H9 (cell line): ENCODE results near the gene BRSK2. TPM values are rescaled to one million over a fixed set of nuclear protein-coding genes. Genes with fewer than 3 reads are reported as not detected.

ENCODE experiments used
- DNase-seq: peaks from one replicate; pipeline ENCODE4 v3.0.0-alpha.2; 2017
- H2AFZ ChIP-seq: one replicate; pipeline ENCODE4 v1.6.1; 2013; ENCODE audit warnings: mild to moderate bottlenecking, low read length, control low read depth, moderate library complexity
- H2AK5ac ChIP-seq: 2 replicates; pipeline ENCODE4 v1.6.1; 2013; ENCODE audit warnings: low read length, control low read depth, mixed read lengths; ENCODE audit not compliant: insufficient read length
- H2BK120ac ChIP-seq: one replicate; pipeline ENCODE4 v1.6.1; 2013; ENCODE audit warnings: low read depth, mild to moderate bottlenecking, low read length, control low read depth, inconsistent platforms; ENCODE audit not compliant: poor library complexity, severe bottlenecking
- H2BK12ac ChIP-seq: 2 replicates; pipeline ENCODE4 v1.6.1; 2013; ENCODE audit warnings: low read length, control low read depth, mixed read lengths, low read depth; ENCODE audit not compliant: insufficient read length
- H2BK15ac ChIP-seq: 2 replicates; pipeline ENCODE4 v1.6.1; 2013; ENCODE audit warnings: low read depth, low read length, control low read depth
- H2BK20ac ChIP-seq: one replicate; pipeline ENCODE4 v1.6.1; 2013; ENCODE audit warnings: low read depth, mild to moderate bottlenecking, low read length, control low read depth, inconsistent platforms; ENCODE audit not compliant: poor library complexity, severe bottlenecking
- H2BK5ac ChIP-seq: 2 replicates; pipeline ENCODE4 v1.6.1; 2013; ENCODE audit warnings: low read length, control low read depth, mixed read lengths; ENCODE audit not compliant: insufficient read length
- H3K14ac ChIP-seq: 2 replicates; pipeline ENCODE4 v1.6.1; 2013; ENCODE audit warnings: low read length, control low read depth; ENCODE audit not compliant: insufficient read depth
- H3K18ac ChIP-seq: 2 replicates; pipeline ENCODE4 v1.6.1; 2013; ENCODE audit warnings: low read depth, mild to moderate bottlenecking, mixed read lengths, low read length, control low read depth; ENCODE audit not compliant: insufficient read length
- H3K23ac ChIP-seq: 2 replicates; pipeline ENCODE4 v1.6.1; 2013; ENCODE audit warnings: low read length, control low read depth, mixed read lengths, low read depth; ENCODE audit not compliant: insufficient read length
- H3K23me2 ChIP-seq: 2 replicates; pipeline ENCODE4 v1.6.1; 2013; ENCODE audit warnings: low read depth, mild to moderate bottlenecking, mixed read lengths, low read length, control low read depth; ENCODE audit not compliant: insufficient read length, poor library complexity, severe bottlenecking
- H3K27ac ChIP-seq: 2 replicates; pipeline ENCODE4 v1.5.1; 2013; ENCODE audit warnings: low read length, control low read depth, mixed read lengths, low read depth; ENCODE audit not compliant: insufficient read length
- H3K27me3 ChIP-seq: 2 replicates; pipeline ENCODE4 v1.6.1; 2013; ENCODE audit warnings: low read length, control low read depth, inconsistent platforms; ENCODE audit not compliant: insufficient read depth
- H3K4ac ChIP-seq: 2 replicates; pipeline ENCODE4 v1.6.1; 2013; ENCODE audit warnings: low read depth, mild to moderate bottlenecking, control low read depth, inconsistent platforms, low read length, moderate library complexity
- H3K4me1 ChIP-seq: 2 replicates; pipeline ENCODE4 v1.6.1; 2013; ENCODE audit warnings: low read length, control low read depth, inconsistent platforms; ENCODE audit not compliant: insufficient read depth
- H3K4me2 ChIP-seq: 2 replicates; pipeline ENCODE4 v1.6.1; 2013; ENCODE audit warnings: low read length, control low read depth, mixed read lengths; ENCODE audit not compliant: insufficient read length, insufficient read depth
- H3K56ac ChIP-seq: 2 replicates; pipeline ENCODE4 v1.6.1; 2013; ENCODE audit warnings: low read depth, mild to moderate bottlenecking, mixed read lengths, low read length, control low read depth; ENCODE audit not compliant: insufficient read length
- H3K79me1 ChIP-seq: 2 replicates; pipeline ENCODE4 v1.6.1; 2013; ENCODE audit warnings: low read depth, mild to moderate bottlenecking, moderate library complexity, low read length, control low read depth, inconsistent platforms; ENCODE audit not compliant: insufficient read depth, poor library complexity, severe bottlenecking
- H3K79me2 ChIP-seq: 2 replicates; pipeline ENCODE4 v1.6.1; 2013; ENCODE audit warnings: low read length, control low read depth, inconsistent platforms; ENCODE audit not compliant: insufficient read depth
- H3K9ac ChIP-seq: 2 replicates; pipeline ENCODE4 v1.6.1; 2013; ENCODE audit warnings: low read length, control low read depth, mixed read lengths; ENCODE audit not compliant: insufficient read length; ENCODE audit errors: extremely low read depth
- H3K9me3 ChIP-seq: one replicate; pipeline ENCODE4 v1.6.1; 2013; ENCODE audit warnings: low read depth, low read length, inconsistent platforms; ENCODE audit not compliant: control insufficient read depth
- H3T11ph ChIP-seq: one replicate; pipeline ENCODE4 v1.6.1; 2013; ENCODE audit warnings: mild to moderate bottlenecking, low read length, control low read depth, inconsistent platforms
- H4K20me1 ChIP-seq: one replicate; pipeline ENCODE4 v1.6.1; 2013; ENCODE audit not compliant: control insufficient read depth, insufficient read length, insufficient read depth
- H4K5ac ChIP-seq: 2 replicates; pipeline ENCODE4 v1.6.1; 2013; ENCODE audit warnings: low read depth, mild to moderate bottlenecking, mixed read lengths, low read length, control low read depth; ENCODE audit not compliant: insufficient read length
- H4K8ac ChIP-seq: replicated peaks from 2 replicates; pipeline ENCODE4 v1.6.1; 2013; ENCODE audit warnings: low read length, control low read depth, mixed read lengths, low read depth; ENCODE audit not compliant: insufficient read length
- H4K91ac ChIP-seq: 2 replicates; pipeline ENCODE4 v1.6.1; 2013; ENCODE audit warnings: low read depth, mild to moderate bottlenecking, moderate library complexity, mixed read lengths, low read length, control low read depth; ENCODE audit not compliant: insufficient read length
- H3K27ac Mint-ChIP-seq, 3 experiments: 2 replicates in 2 of 3; 3 replicates in 1 of 3; pipeline ENCODE4 v1.8.0; 2020 to 2021; ENCODE audit warnings: mixed read lengths in 3 of 3, mild to moderate bottlenecking in 1 of 3, moderate library complexity in 1 of 3
- H3K27me3 Mint-ChIP-seq: 2 replicates; pipeline ENCODE4 v1.8.0; 2021; ENCODE audit warnings: low read depth, mild to moderate bottlenecking, moderate library complexity, mixed read lengths
- H3K36me3 Mint-ChIP-seq, 3 experiments: 2 replicates in 2 of 3; 3 replicates in 1 of 3; pipeline ENCODE4 v1.8.0; 2020 to 2021; ENCODE audit warnings: low read depth in 3 of 3, mixed read lengths in 3 of 3; ENCODE audit not compliant: insufficient read depth in 1 of 3
- H3K4me1 Mint-ChIP-seq, 2 experiments: 2 replicates each; pipeline ENCODE4 v1.8.0; 2020; ENCODE audit warnings: mixed read lengths in 2 of 2
- H3K4me3 Mint-ChIP-seq, 2 experiments: 2 replicates in 1 of 2; 3 replicates in 1 of 2; pipeline ENCODE4 v1.8.0; 2020 to 2021; ENCODE audit warnings: mild to moderate bottlenecking in 2 of 2, mixed read lengths in 2 of 2, moderate library complexity in 1 of 2
- H3K9me3 Mint-ChIP-seq, 2 experiments: 2 replicates in 1 of 2; 3 replicates in 1 of 2; pipeline ENCODE4 v1.8.0; 2020; ENCODE audit warnings: mild to moderate bottlenecking in 2 of 2, mixed read lengths in 2 of 2, moderate library complexity in 1 of 2
- CTCF ChIP-seq: fragments of 200-600 bp; sonication (generic); conservative IDR thresholded peaks from 3 replicates; pipeline ENCODE4 v1.8.0; 2021; ENCODE audit warnings: antibody characterized with exemption, mild to moderate bottlenecking
- WGBS: extraction: QIAGEN DNeasy Blood & Tissue Kit; methylation state at CpG from one replicate; pipeline ENCODE4 v1.1.7; 2013; ENCODE audit warnings: missing lambda C conversion rate, low lambda C conversion rate, mixed read lengths; ENCODE audit not compliant: insufficient read length; ENCODE audit errors: extremely low coverage; 5-methylcytosine and 5-hydroxymethylcytosine counted together
- total RNA-seq: library from RNA; stranded (reverse); gene quantifications from 2 replicates; pipeline ENCODE4 v1.2.1, GENCODE V29; 2021

Gene BRSK2
- total RNA-seq, 1 experiment from 2014 or later = 28.4 TPM

- H3K27ac Mint-ChIP-seq = no peak overlapping the region
- Histone ChIP-seq H4K5ac (no peak overlapping the region), H3K23ac (no peak overlapping the region), H3K23me2 (no peaks in the 10 kb centered on the region), H2AK5ac (no peak overlapping the region), H4K91ac (no peak overlapping the region), H2BK15ac (no peak overlapping the region), H3T11ph (no peak overlapping the region), H3K14ac (no peak overlapping the region), H2BK120ac (no peak overlapping the region), H4K8ac (no peak overlapping the region), H2BK20ac (no peak overlapping the region), H3K27ac (no peak overlapping the region), H3K79me1 (no peaks in the 10 kb centered on the region), H3K18ac (no peak overlapping the region), H3K4me1 (no peaks in the 10 kb centered on the region), H3K56ac (no peak overlapping the region), H3K4me2 (no peak overlapping the region), H2AFZ (no peak overlapping the region), H4K20me1 (no peaks in the 10 kb centered on the region), H3K79me2 (no peaks in the 10 kb centered on the region), H3K9ac (no peak overlapping the region), H2BK12ac (no peak overlapping the region), H2BK5ac (no peak overlapping the region), H3K27me3 (peaks cover 4% of the 10 kb centered on the region; the same call in 1 of the 2 replicates), H3K4ac (no peak overlapping the region), H3K9me3 (no peaks in the 10 kb centered on the region)
- peaks cover 12% of the 10 kb centered on the region for H3K27me3 Mint-ChIP-seq
- no peaks in the 10 kb centered on the region for H3K4me1 Mint-ChIP-seq
- DNase-seq = no peak
- no peak for TF ChIP-seq CTCF
- no peaks in the 10 kb centered on the region for H3K36me3 Mint-ChIP-seq
- WGBS = no CpG with 5 or more reads among the region's 10 CpGs
- H3K9me3 Mint-ChIP-seq = peaks cover 0 to 5% of the 10 kb centered on the region in 2 experiments; a peak in 2 of 5 replicates
- H3K4me3 Mint-ChIP-seq = no peak overlapping the region
These were observed 46.8 kb upstream of the BRSK2 start for GRCh38 chr11:1342946-1343345.
